SJSA1 (cell line): ENCODE data around the gene CBLIF. TPM values are rescaled to one million over a fixed set of nuclear protein-coding genes. Genes with fewer than 3 reads are reported as not detected.
"Not testable (repeated sequence)": the region's sequence is repeated elsewhere in the genome, so short reads cannot be mapped to it uniquely, and the experiment has no call there.

ENCODE experiments used
- DNase-seq, 2 experiments: peaks; one replicate each; pipeline ENCODE4 v3.0.0-alpha.2; 2015 to 2020; ENCODE audit warnings: low spot score in 2 of 2, low read depth in 1 of 2
- H3K27ac ChIP-seq: fragments of 250-450 bp; sonication (Bioruptor Pico); 2 replicates; pipeline ENCODE4 v1.5.1; 2020; ENCODE audit warnings: mild to moderate bottlenecking, moderate library complexity
- H3K27me3 ChIP-seq: fragments of 250-450 bp; sonication (Bioruptor Pico); replicated peaks from 2 replicates; pipeline ENCODE4 v1.5.1; 2020; ENCODE audit warnings: mild to moderate bottlenecking, moderate library complexity
- H3K36me3 ChIP-seq: fragments of 250-450 bp; sonication (Bioruptor Pico); 2 replicates; pipeline ENCODE4 v1.5.1; 2020; ENCODE audit warnings: mild to moderate bottlenecking
- H3K4me1 ChIP-seq: fragments of 250-450 bp; sonication (Bioruptor Pico); replicated peaks from 2 replicates; pipeline ENCODE4 v1.6.1; 2021; ENCODE audit warnings: mild to moderate bottlenecking
- H3K4me3 ChIP-seq: fragments of 250-450 bp; sonication (Bioruptor Pico); 2 replicates; pipeline ENCODE4 v1.5.1; 2020; ENCODE audit warnings: mild to moderate bottlenecking
- H3K9me3 ChIP-seq: fragments of 250-450 bp; sonication (Bioruptor Pico); replicated peaks from 2 replicates; pipeline ENCODE4 v1.5.1; 2020; ENCODE audit warnings: mild to moderate bottlenecking
- total RNA-seq: library from RNA; depleted of rRNA; stranded (reverse); fragments of >200 nt; shearing (Covaris generic); gene quantifications from 2 replicates; pipeline ENCODE4 v1.2.3, GENCODE V29; 2014

The CBLIF gene
- total RNA-seq, 1 experiment from 2014 or later: not detected

- no peak overlapping the region for H3K27ac ChIP-seq
- no peaks in the 10 kb centered on the region for H3K9me3 ChIP-seq
- no peaks in the 10 kb centered on the region for H3K36me3 ChIP-seq
- H3K4me1 ChIP-seq: no peaks in the 10 kb centered on the region
- DNase-seq: no peak
- H3K27me3 ChIP-seq: peaks cover 24% of the 10 kb centered on the region; the same call in 1 of the 2 replicates
- H3K4me3 ChIP-seq: no peak overlapping the region
Observed at GRCh38 chr11:59833602-59834001, 11.7 kb downstream of the CBLIF start.

GRCh38 chr11:59829358-59829757 lies 15.9 kb downstream of the CBLIF start:
- Histone ChIP-seq H3K4me1 (no peaks in the 10 kb centered on the region), H3K27ac (no peak overlapping the region), H3K36me3 (no peaks in the 10 kb centered on the region), H3K9me3 (no peaks in the 10 kb centered on the region), H3K27me3 (peaks cover 8% of the 10 kb centered on the region; the same call in 1 of the 2 replicates), H3K4me3 (no peak overlapping the region)
- no peak for DNase-seq

GRCh38 chr11:59822989-59823566 lies 22.2 kb downstream of the CBLIF start:
- H3K36me3 ChIP-seq: no peaks in the 10 kb centered on the region
- peak in 1 of 2 experiments; percentile 36 for DNase-seq
- H3K4me1 ChIP-seq: no peaks in the 10 kb centered on the region
- H3K27ac ChIP-seq: no peak overlapping the region
- H3K4me3 ChIP-seq: no peak overlapping the region
- H3K9me3 ChIP-seq: no peaks in the 10 kb centered on the region
- peaks cover 23% of the 10 kb centered on the region for H3K27me3 ChIP-seq

- no peak overlapping the region for H3K27ac ChIP-seq
- no peaks in the 10 kb centered on the region for H3K36me3 ChIP-seq
- H3K9me3 ChIP-seq: no peaks in the 10 kb centered on the region
- DNase-seq: no peak
- H3K4me3 ChIP-seq: no peak overlapping the region
- no peaks in the 10 kb centered on the region for H3K4me1 ChIP-seq
- peaks cover 35% of the 10 kb centered on the region for H3K27me3 ChIP-seq
Observed at GRCh38 chr11:59818572-59818971, 26.7 kb downstream of the CBLIF start.

GRCh38 chr11:59816434-59816833 lies 28.9 kb downstream of the CBLIF start:
- DNase-seq, H3K9me3 ChIP-seq, H3K36me3 ChIP-seq, H3K4me3 ChIP-seq, H3K4me1 ChIP-seq, H3K27ac ChIP-seq: not testable (repeated sequence)
- H3K27me3 ChIP-seq: peaks cover 26% of the 10 kb centered on the region

- Histone ChIP-seq H3K9me3 (no peaks in the 10 kb centered on the region), H3K27me3 (peaks cover 26% of the 10 kb centered on the region), H3K4me3 (no peak overlapping the region), H3K36me3 (no peaks in the 10 kb centered on the region), H3K27ac (no peak overlapping the region), H3K4me1 (peaks cover 4% of the 10 kb centered on the region)
- DNase-seq: no peak
Observed at GRCh38 chr11:59815754-59816153, 29.5 kb downstream of the CBLIF start.

- Histone ChIP-seq H3K27ac (no peak overlapping the region), H3K36me3 (peaks cover 6% of the 10 kb centered on the region), H3K4me1 (peaks cover 8% of the 10 kb centered on the region), H3K27me3 (peaks cover 16% of the 10 kb centered on the region), H3K4me3 (no peak overlapping the region), H3K9me3 (no peaks in the 10 kb centered on the region)
- no peak for DNase-seq
Observed at GRCh38 chr11:59814021-59814420, 31.3 kb downstream of the CBLIF start.

GRCh38 chr11:59813364-59813763 lies 31.9 kb downstream of the CBLIF start:
- H3K27me3 ChIP-seq: peaks cover 16% of the 10 kb centered on the region
- no peak for DNase-seq
- peaks cover 13% of the 10 kb centered on the region for H3K36me3 ChIP-seq
- no peak overlapping the region for H3K4me3 ChIP-seq
- no peaks in the 10 kb centered on the region for H3K9me3 ChIP-seq
- H3K4me1 ChIP-seq: peaks cover 8% of the 10 kb centered on the region
- no peak overlapping the region for H3K27ac ChIP-seq

GRCh38 chr11:59812220-59812619 lies 33.1 kb downstream of the CBLIF start:
- H3K27me3 ChIP-seq: peaks cover 14% of the 10 kb centered on the region
- no peak overlapping the region for H3K4me3 ChIP-seq
- no peaks in the 10 kb centered on the region for H3K9me3 ChIP-seq
- peaks cover 24% of the 10 kb centered on the region for H3K36me3 ChIP-seq
- H3K27ac ChIP-seq: no peak overlapping the region
- no peak for DNase-seq
- peaks cover 8% of the 10 kb centered on the region for H3K4me1 ChIP-seq

GRCh38 chr11:59810911-59811259 lies 34.4 kb downstream of the CBLIF start:
- H3K36me3 ChIP-seq: peaks cover 38% of the 10 kb centered on the region

GRCh38 chr11:59810189-59810910 lies 34.9 kb downstream of the CBLIF start, which contains the start of gene MRPL16:
TSS of gene MRPL16 (minus strand) at chr11:59810778. CDS start at chr11:59810658, 120 bp downstream.
- peak; percentile 89 to 94 for DNase-seq
- H3K36me3 ChIP-seq: peaks cover 43% of the 10 kb centered on the region
- H3K27ac ChIP-seq: peak within 1 kb of the TSS; percentile 4
- H3K27me3 ChIP-seq: peaks cover 6% of the 10 kb centered on the region
- H3K9me3 ChIP-seq: no peaks in the 10 kb centered on the region
- H3K4me1 ChIP-seq: peaks cover 8% of the 10 kb centered on the region
- peak within 1 kb of the TSS; percentile 78 for H3K4me3 ChIP-seq

More at GRCh38 chr11:59810911-59811259, 34.4 kb downstream of the CBLIF start:
- H3K9me3 ChIP-seq: no peaks in the 10 kb centered on the region
- no peak for DNase-seq
- no peak overlapping the region for H3K27ac ChIP-seq
- H3K27me3 ChIP-seq: peaks cover 6% of the 10 kb centered on the region
- H3K4me1 ChIP-seq: peaks cover 8% of the 10 kb centered on the region
- H3K4me3 ChIP-seq: peak overlapping the region; percentile 78

- no peaks in the 10 kb centered on the region for H3K27me3 ChIP-seq
- H3K9me3 ChIP-seq: no peaks in the 10 kb centered on the region
- H3K36me3 ChIP-seq: peaks cover 68% of the 10 kb centered on the region
Observed at GRCh38 chr11:59807047-59807610, 38.2 kb downstream of the CBLIF start.

GRCh38 chr11:59804061-59804460 lies 41.2 kb downstream of the CBLIF start:
- no peaks in the 10 kb centered on the region for H3K9me3 ChIP-seq
- H3K36me3 ChIP-seq: peaks cover 69% of the 10 kb centered on the region
- no peaks in the 10 kb centered on the region for H3K27me3 ChIP-seq
- no peak overlapping the region for H3K27ac ChIP-seq
- H3K4me1 ChIP-seq: no peaks in the 10 kb centered on the region
- DNase-seq: no peak
- H3K4me3 ChIP-seq: no peak overlapping the region

More at GRCh38 chr11:59807047-59807610, 38.2 kb downstream of the CBLIF start:
- Histone ChIP-seq H3K4me3 (no peak overlapping the region), H3K27ac (no peak overlapping the region), H3K4me1 (peaks cover 8% of the 10 kb centered on the region)
- no peak for DNase-seq

- Histone ChIP-seq H3K36me3 (peaks cover 56% of the 10 kb centered on the region), H3K27me3 (no peaks in the 10 kb centered on the region), H3K27ac (no peak overlapping the region), H3K9me3 (no peaks in the 10 kb centered on the region), H3K4me1 (no peaks in the 10 kb centered on the region), H3K4me3 (no peak overlapping the region)
- peak in 1 of 2 experiments; percentile 50 for DNase-seq
Observed at GRCh38 chr11:59802639-59803176, 42.6 kb downstream of the CBLIF start.
